DND-41 (cell line): Measurements from ENCODE around the gene PLEKHA6.

Source experiments
- ATAC-seq: fragments of 200-7000 bp; cut with Tn5 transposase; 3 replicates; pipeline ENCODE4 v1.9.1; 2021; ENCODE audit warnings: low read depth; ENCODE audit not compliant: insufficient read depth
- DNase-seq: peaks from one replicate; pipeline ENCODE4 v3.0.0-alpha.2; 2020
- H2AFZ ChIP-seq: 2 replicates; pipeline ENCODE4 v1.6.0; 2012; ENCODE audit warnings: low read depth, low read length
- H3K27ac ChIP-seq: 2 replicates; pipeline ENCODE4 v1.5.1; 2012; ENCODE audit warnings: low read length, inconsistent platforms
- H3K27me3 ChIP-seq: fragments of 200-600 bp; sonication (generic); 2 replicates; pipeline ENCODE4 v1.6.0; 2012; ENCODE audit warnings: low read length, mild to moderate bottlenecking, inconsistent platforms; ENCODE audit not compliant: insufficient read depth, poor library complexity
- H3K36me3 ChIP-seq: 2 replicates; pipeline ENCODE4 v1.5.1; 2012; ENCODE audit warnings: low read length, inconsistent platforms; ENCODE audit not compliant: insufficient read depth
- H3K4me1 ChIP-seq: 2 replicates; pipeline ENCODE4 v1.5.1; 2012; ENCODE audit warnings: mild to moderate bottlenecking, low read length; ENCODE audit not compliant: insufficient read depth
- H3K4me2 ChIP-seq: 2 replicates; pipeline ENCODE4 v1.6.0; 2012; ENCODE audit warnings: mild to moderate bottlenecking, moderate library complexity, low read length, inconsistent platforms; ENCODE audit not compliant: insufficient read depth
- H3K4me3 ChIP-seq, 2 experiments: fragments of 200-600 bp in 1 of 2; shearing (Covaris generic) in 1 of 2; 2 replicates each; pipeline ENCODE4 v1.5.1; 2012 to 2016; ENCODE audit warnings: inconsistent platforms in 2 of 2, low read length in 2 of 2, mild to moderate bottlenecking in 2 of 2, low read depth in 1 of 2, moderate library complexity in 1 of 2
- H3K79me2 ChIP-seq: 2 replicates; pipeline ENCODE4 v1.6.0; 2012; ENCODE audit warnings: low read length, inconsistent platforms; ENCODE audit not compliant: insufficient read depth
- H3K9ac ChIP-seq: 2 replicates; pipeline ENCODE4 v1.6.0; 2012; ENCODE audit warnings: low read depth, mild to moderate bottlenecking, inconsistent platforms, low read length, moderate library complexity
- H3K9me3 ChIP-seq: 2 replicates; pipeline ENCODE4 v1.5.1; 2012; ENCODE audit warnings: low read length, moderate library complexity, mild to moderate bottlenecking, inconsistent platforms; ENCODE audit not compliant: insufficient read depth, severe bottlenecking
- H4K20me1 ChIP-seq: 2 replicates; pipeline ENCODE4 v1.6.0; 2012; ENCODE audit warnings: low read length; ENCODE audit not compliant: insufficient read depth
- CTCF ChIP-seq: IDR thresholded peaks from 2 replicates; pipeline ENCODE4 v1.5.1; 2012; ENCODE audit warnings: borderline replicate concordance, low read length, moderate library complexity, mild to moderate bottlenecking; ENCODE audit not compliant: poor library complexity, severe bottlenecking; ENCODE audit errors: extremely low read depth
- EZH2 ChIP-seq: IDR thresholded peaks from 3 replicates; pipeline ENCODE4 v1.6.1; 2012; ENCODE audit warnings: borderline replicate concordance, low read depth, mild to moderate bottlenecking, moderate library complexity, low read length, inconsistent platforms; ENCODE audit not compliant: severe bottlenecking

The PLEKHA6 gene

GRCh38 chr1:204228896-204229295 is 130.8 kb downstream of the PLEKHA6 start:
- Histone ChIP-seq H3K9ac (no peak overlapping the region), H3K27me3 (peaks cover 6% of the 10 kb centered on the region), H4K20me1 (no peaks in the 10 kb centered on the region), H3K4me3 (no peak overlapping the region), H3K79me2 (no peaks in the 10 kb centered on the region), H3K4me1 (no peaks in the 10 kb centered on the region), H3K9me3 (no peaks in the 10 kb centered on the region), H3K27ac (no peak overlapping the region), H3K36me3 (no peaks in the 10 kb centered on the region), H2AFZ (no peak overlapping the region), H3K4me2 (no peak overlapping the region)
- ATAC-seq (no peak), DNase-seq (no peak)
- no peak for TF ChIP-seq EZH2
- TF ChIP-seq CTCF: no peak

GRCh38 chr1:204227996-204228785 is 131.5 kb downstream of the PLEKHA6 start:
- no peak overlapping the region for H3K4me2 ChIP-seq
- ATAC-seq: no peak
- no peak overlapping the region for H3K4me3 ChIP-seq
- no peaks in the 10 kb centered on the region for H3K9me3 ChIP-seq
- no peaks in the 10 kb centered on the region for H3K4me1 ChIP-seq
- TF ChIP-seq EZH2 (no peak), CTCF (no peak)
- H3K79me2 ChIP-seq: no peaks in the 10 kb centered on the region
- no peak overlapping the region for H2AFZ ChIP-seq
- no peaks in the 10 kb centered on the region for H4K20me1 ChIP-seq
- H3K36me3 ChIP-seq: no peaks in the 10 kb centered on the region
- DNase-seq: no peak
- no peak overlapping the region for H3K9ac ChIP-seq
- peaks cover 7% of the 10 kb centered on the region for H3K27me3 ChIP-seq
- no peak overlapping the region for H3K27ac ChIP-seq

DNA sequence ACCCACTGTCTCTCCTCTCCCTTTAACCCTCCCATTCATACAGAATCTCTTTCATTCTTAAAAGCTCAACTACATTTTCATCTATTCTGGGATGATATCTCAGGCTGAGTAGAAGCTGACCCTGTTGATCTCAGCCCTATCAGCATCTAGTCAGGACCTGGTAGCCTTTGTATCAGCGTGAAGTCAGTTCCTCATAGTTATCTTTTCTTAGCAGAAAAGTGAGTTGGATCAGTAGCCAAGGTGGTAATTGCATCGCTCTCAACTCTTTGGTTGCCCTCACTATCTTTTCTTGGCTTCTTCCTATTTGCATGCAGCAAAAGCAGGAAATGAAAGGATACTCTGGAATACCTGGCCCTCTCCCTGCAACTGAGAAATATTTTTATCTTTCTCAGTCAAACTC is 132.4 kb downstream of the PLEKHA6 start:
- Histone ChIP-seq H3K36me3 (no peaks in the 10 kb centered on the region), H3K9ac (no peak overlapping the region), H3K27me3 (peaks cover 10% of the 10 kb centered on the region), H3K4me2 (no peak overlapping the region), H3K4me3 (no peak overlapping the region), H3K4me1 (no peaks in the 10 kb centered on the region), H3K27ac (no peak overlapping the region), H2AFZ (no peak overlapping the region), H3K9me3 (no peaks in the 10 kb centered on the region), H3K79me2 (no peaks in the 10 kb centered on the region), H4K20me1 (no peaks in the 10 kb centered on the region)
- TF ChIP-seq CTCF (no peak), EZH2 (no peak)
- DNase-seq: no peak
- ATAC-seq: no peak
